Epithelial cell of proximal tubule (primary cell): ENCODE measurements around the gene KRTAP20-4. TPM values are rescaled to one million over a fixed set of nuclear protein-coding genes. Genes with fewer than 3 reads are reported as not detected.

Experiments used
- DNase-seq: peaks from one replicate; pipeline ENCODE4 v3.0.0-alpha.2; 2011; ENCODE audit warnings: low read depth
- H3K4me3 ChIP-seq: 2 replicates; pipeline ENCODE4 v1.5.1; 2011; ENCODE audit warnings: low read depth, mild to moderate bottlenecking, low read length
- total RNA-seq: library from RNA; depleted of rRNA; stranded (reverse); fragments of >200 nt; gene quantifications from 2 replicates; pipeline ENCODE4 v1.2.3, GENCODE V29; 2015
- TF ChIP-seq, protein P1 (sequence below): conservative IDR thresholded peaks from 2 replicates; pipeline ENCODE4 v1.5.1; 2012; ENCODE audit warnings: low read depth, mild to moderate bottlenecking, low read length

Gene KRTAP20-4
- total RNA-seq, 1 donor from 2014 or later: not detected

DNA sequence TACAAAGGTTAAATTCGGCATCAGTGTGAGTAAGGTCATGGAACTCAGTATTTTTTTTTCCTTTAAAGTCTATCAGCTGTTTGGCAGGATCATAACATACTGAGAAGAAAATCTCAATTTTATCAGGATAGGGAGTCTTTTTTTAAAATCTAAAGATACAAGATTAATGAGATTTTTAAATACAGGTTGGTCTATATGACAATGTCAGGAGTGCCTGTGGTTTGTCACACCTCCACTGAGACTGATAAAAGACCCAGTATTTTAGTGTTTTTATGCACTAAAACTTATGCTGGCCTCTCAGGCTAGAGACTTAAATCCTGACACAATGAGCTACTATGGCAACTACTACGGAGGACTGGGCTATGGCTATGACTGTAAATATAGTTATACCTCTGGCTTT is 22.1 kb downstream of the KRTAP20-4 start, which contains the start of gene KRTAP20-3:
KRTAP20-3 (plus strand) TSS at position 301 of the 400 bp plus-strand sequence.
- no peak within 1 kb of the TSS for H3K4me3 ChIP-seq
- TF ChIP-seq, protein P1, sequence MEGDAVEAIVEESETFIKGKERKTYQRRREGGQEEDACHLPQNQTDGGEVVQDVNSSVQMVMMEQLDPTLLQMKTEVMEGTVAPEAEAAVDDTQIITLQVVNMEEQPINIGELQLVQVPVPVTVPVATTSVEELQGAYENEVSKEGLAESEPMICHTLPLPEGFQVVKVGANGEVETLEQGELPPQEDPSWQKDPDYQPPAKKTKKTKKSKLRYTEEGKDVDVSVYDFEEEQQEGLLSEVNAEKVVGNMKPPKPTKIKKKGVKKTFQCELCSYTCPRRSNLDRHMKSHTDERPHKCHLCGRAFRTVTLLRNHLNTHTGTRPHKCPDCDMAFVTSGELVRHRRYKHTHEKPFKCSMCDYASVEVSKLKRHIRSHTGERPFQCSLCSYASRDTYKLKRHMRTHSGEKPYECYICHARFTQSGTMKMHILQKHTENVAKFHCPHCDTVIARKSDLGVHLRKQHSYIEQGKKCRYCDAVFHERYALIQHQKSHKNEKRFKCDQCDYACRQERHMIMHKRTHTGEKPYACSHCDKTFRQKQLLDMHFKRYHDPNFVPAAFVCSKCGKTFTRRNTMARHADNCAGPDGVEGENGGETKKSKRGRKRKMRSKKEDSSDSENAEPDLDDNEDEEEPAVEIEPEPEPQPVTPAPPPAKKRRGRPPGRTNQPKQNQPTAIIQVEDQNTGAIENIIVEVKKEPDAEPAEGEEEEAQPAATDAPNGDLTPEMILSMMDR: no peak
- DNase-seq: no peak

DNA sequence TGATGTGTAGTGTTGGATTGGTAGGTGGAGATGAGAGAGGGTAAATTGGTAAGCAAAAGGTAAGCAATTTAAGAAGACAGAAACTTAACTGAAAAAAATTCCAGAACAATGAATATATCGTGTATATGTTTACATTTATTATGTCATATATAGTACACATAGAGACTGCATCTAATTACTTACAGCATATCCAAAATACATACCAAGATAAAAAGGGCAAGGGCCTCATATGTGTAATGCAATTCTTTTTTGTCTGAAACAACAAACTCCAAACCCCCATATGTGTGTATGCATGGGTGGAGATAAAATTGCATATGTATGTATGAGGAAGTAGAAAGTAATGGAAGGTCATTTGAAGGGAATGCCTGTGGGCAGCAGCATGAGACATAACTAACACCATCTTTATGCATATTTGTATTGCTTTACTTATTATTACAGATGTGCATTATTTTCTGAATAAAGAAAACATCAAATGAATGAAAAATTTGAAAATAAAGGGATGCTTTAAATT is 26.5 kb downstream of the KRTAP20-4 start:
- no peak for DNase-seq
- no peak overlapping the region for H3K4me3 ChIP-seq
- TF ChIP-seq, protein P1: no peak

DNA sequence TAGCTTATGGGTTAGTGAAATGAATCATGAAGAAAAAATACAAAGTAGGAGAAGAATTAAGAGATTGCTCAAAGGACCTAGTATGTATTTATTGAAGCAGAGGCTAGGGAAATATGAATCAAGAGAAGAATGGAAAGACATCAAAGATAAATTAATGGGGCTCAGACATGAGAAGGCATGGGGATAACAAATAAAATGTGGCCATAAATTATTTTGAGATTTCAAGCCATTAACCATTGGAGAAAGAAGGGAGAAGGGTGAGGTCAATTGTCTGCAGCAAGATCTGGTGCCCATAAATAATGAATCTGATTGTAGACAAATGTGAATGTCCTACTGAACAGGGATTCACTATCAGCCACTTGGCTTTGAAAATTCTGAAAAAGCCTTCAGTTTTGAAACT is 32.5 kb downstream of the KRTAP20-4 start:
- no peak for DNase-seq
- TF ChIP-seq, protein P1: no peak
- no peak overlapping the region for H3K4me3 ChIP-seq

DNA sequence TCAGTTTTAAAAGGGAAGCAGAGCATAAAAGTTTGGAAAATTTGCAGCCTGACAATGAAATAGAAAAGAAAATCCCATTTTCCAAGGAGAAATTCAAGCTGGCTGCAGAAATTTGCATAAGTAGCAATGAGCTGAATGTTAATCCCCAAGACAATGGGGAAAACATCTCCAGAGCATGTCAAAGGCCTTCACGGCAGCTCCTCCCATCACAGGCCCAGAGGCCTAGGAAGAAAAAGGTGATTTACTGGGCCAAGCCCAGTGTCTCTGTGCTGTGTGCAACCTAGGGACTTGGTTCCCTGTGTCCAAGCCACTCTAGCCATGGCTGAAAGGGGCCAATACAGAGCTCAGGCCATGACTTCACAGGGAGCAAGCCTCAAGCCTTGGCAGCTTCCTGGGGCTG is 48.3 kb downstream of the KRTAP20-4 start:
- no peak overlapping the region for H3K4me3 ChIP-seq
- DNase-seq: no peak
- TF ChIP-seq, protein P1: no peak

Other genes with a start within 250 kb of the KRTAP20-4 start
- gene KRTAP13-2, start 248.4 kb upstream of the KRTAP20-4 start, total RNA-seq: not detected in 2 replicates
- gene KRTAP13-1, start 224.6 kb upstream of the KRTAP20-4 start, total RNA-seq: not detected in 2 replicates
- not detected in 2 replicates for gene KRTAP13-3, start 194.7 kb upstream of the KRTAP20-4 start, total RNA-seq
- not detected in 2 replicates for gene KRTAP13-4, start 190.4 kb upstream of the KRTAP20-4 start, total RNA-seq
- not detected in 2 replicates for gene KRTAP15-1, start 180.4 kb upstream of the KRTAP20-4 start, total RNA-seq
- not detected in 2 replicates for gene KRTAP19-1, start 140.3 kb upstream of the KRTAP20-4 start, total RNA-seq
- not detected in 2 replicates for gene KRTAP19-2, start 133.2 kb upstream of the KRTAP20-4 start, total RNA-seq
- not detected in 2 replicates for gene KRTAP19-3, start 128.6 kb upstream of the KRTAP20-4 start, total RNA-seq
- not detected in 2 replicates for gene KRTAP19-4, start 123.5 kb upstream of the KRTAP20-4 start, total RNA-seq
- gene KRTAP19-5, start 118.5 kb upstream of the KRTAP20-4 start, total RNA-seq: not detected in 2 replicates
- gene KRTAP19-6, start 78.8 kb upstream of the KRTAP20-4 start, total RNA-seq: not detected in 2 replicates
- not detected in 2 replicates for gene KRTAP19-7, start 59.3 kb upstream of the KRTAP20-4 start, total RNA-seq
- not detected in 2 replicates for gene KRTAP22-2, start 30.2 kb upstream of the KRTAP20-4 start, total RNA-seq
- gene KRTAP6-3, start 28.2 kb upstream of the KRTAP20-4 start, total RNA-seq: not detected in 2 replicates
- not detected in 2 replicates for gene KRTAP6-2, start 21.7 kb upstream of the KRTAP20-4 start, total RNA-seq
- gene KRTAP22-1, start 19.5 kb upstream of the KRTAP20-4 start, total RNA-seq: not detected in 2 replicates
- not detected in 2 replicates for gene KRTAP6-1, start 6.7 kb upstream of the KRTAP20-4 start, total RNA-seq
- not detected in 2 replicates for gene KRTAP20-1, start 4.2 kb upstream of the KRTAP20-4 start, total RNA-seq
- not detected in 2 replicates for gene KRTAP20-2, start 14.6 kb downstream of the KRTAP20-4 start, total RNA-seq
- not detected in 2 replicates for gene KRTAP20-3, start 22.2 kb downstream of the KRTAP20-4 start, total RNA-seq
- not detected in 2 replicates for gene KRTAP21-3, start 98.2 kb downstream of the KRTAP20-4 start, total RNA-seq
- not detected in 2 replicates for gene KRTAP21-2, start 126.6 kb downstream of the KRTAP20-4 start, total RNA-seq
- not detected in 2 replicates for gene KRTAP21-1, start 134.8 kb downstream of the KRTAP20-4 start, total RNA-seq
- not detected in 2 replicates for gene KRTAP8-1, start 192.6 kb downstream of the KRTAP20-4 start, total RNA-seq
- gene KRTAP7-1, start 209.1 kb downstream of the KRTAP20-4 start, total RNA-seq: not detected in 2 replicates